ENCODE data around the gene PALMD.

The PALMD gene

DNA sequence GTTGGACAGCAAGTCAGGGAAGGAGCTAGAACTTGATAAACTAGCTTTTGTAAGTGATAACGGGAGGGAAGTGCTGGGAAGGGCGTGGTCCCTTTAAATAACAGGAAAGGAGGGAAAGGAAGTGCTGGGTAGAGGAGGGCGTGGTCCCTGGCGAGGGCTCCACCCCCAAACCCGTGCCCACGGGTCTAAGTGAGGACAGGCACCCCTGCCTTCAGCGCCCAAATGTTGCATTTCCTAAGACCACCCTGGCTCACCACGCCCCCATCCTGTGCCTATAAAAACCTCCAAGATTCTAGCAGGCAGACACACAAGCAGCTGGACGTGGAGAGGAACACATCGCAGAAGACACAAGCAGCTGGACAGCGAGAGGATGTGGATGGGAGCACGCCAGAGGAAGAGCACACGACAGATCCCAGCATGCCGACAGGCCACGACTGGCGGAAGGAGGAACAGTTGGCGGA is 58.5 kb downstream of the PALMD start:
- no peak for DNase-seq

DNA sequence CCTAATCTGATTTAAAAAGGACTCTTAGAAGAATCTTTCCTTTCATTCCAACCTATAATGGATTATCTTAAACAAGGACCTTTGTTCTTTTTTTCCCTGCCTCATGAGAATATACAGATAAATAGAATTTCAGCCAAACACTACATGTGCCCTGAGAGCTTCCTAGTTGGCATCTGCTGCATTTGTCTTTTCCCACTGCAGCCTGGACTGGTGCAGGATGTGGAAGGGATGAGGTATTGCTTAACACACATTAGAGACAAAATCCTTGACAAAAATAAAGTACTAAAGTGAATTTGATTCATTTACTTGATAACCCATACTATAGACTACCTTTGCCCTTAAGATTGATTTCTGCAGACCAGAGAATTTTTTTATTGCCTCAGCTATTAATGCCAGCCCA is 59.5 kb downstream of the PALMD start:
- DNase-seq, result no peak

DNA sequence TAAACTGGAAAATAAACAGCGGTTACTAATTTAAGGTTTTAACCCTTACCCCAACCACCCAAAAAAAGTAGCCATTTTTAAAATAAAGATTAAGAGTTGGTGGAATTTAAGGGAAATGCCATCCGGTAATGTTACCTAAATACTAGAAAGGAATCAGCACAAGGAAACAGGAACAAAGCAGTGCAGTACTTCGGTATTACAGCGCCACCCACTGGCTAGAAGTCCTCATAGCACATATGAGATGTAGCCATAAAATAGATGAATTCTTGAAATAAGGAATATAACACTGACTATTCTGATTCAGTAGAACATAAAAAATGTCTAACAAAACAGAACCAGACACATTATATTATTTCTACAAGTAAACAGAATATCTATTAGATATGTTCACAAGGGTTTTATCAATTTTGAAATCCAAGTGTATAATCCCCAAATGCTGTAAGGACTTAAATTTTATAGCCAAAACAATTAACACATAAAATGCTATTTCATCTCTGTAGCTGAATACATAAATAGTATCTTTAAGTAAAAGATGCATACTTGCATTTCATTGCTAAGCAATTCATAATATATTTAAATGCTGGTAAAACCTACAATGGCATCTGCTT is 61.7 kb downstream of the PALMD start:
- peak; percentile 19 to 64 for DNase-seq

DNA sequence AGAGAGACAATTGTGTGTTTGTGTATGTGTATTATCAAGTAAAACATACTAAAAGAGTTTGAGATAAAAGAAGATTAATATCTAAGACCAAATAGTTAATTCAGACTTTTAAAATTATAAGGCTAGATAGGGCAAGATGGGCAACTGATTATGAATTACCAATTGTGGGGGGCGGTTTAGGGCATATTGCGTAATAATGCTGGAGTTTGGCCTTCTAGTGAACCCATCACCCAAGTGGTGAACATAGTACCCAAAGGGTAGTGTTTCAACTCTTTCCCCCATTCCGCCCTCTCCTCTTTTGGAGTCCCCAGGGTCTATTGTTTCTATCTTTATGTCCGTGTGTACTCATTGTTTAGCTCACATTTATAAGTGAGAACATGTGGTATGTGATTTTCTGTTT is 65.1 kb downstream of the PALMD start:
- DNase-seq, result no peak

DNA sequence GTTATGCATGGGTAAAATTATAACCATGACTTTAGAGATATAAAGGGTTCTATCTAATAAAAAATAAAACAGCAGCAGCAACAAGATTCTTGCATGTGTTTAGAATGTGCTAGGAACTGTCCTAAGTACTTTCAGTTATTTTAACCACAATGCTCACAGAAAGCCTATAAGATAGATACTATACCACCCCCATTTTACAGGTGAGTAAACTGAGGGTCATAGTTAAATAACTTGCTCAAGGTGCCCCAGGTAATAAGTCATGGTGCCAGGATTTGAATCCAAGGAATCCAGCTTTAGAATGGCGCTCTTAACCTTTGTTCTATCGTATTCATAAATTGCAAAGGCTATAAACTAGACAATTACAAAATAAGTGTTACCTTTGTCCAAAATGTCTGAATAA is 67.1 kb downstream of the PALMD start:
- DNase-seq, result no peak

DNA sequence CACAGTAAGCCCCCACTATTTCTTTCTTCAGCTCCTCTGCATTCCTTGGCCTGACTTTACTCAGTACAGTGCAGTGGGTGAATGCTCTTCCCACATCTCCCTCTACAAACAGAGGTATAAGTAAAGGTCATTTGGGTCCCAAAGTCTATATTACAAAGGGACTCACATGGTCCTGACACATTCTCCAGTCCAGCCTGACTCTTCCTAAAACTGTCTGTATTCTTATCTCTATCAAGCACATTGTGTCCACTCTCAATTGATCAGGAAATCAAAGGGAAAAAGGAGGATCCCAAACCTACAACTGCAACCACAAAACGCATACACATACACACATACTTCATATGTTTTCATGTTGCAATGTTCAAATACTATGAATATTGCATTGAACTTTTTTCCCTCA is 71.1 kb downstream of the PALMD start:
- DNase-seq, result no peak

DNA sequence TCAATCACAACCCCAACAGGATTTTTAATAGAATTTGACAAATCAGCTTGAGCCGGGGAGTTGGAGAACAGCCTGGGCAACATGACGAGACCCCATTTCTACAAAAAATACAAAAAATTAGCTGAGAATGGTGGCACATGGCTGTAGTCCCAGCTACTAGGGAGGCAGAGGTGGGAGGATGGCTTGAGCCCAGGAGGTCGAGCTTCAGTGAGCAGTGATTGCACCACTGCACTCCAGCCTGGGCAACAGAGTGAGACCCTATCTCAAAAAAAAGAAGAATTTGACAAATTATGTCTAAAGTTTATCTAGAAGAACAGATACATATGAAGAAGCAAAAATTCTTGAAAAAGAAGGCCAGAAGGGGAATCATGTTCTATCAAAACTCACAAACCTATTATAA is 77.3 kb downstream of the PALMD start:
- no peak for DNase-seq

DNA sequence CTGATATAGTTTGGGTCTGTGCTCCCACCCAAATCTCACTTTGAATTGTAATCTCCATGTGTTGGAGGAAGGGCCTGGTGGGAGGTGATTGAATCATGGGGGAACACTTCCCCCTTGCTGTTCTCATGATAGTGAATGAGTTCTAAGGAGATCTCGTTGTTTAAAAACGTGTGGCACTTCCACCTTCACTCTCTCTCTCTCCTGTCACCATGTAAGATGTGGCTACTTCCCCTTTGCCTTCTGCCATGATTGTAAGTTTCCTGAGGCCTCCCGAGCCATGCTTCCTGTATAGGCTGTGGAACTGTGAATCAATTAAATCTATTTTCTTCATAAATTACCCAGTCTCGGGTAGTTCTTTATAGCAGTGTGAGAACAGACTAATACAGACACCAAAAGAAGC is 80.1 kb downstream of the PALMD start:
- no peak for DNase-seq

DNA sequence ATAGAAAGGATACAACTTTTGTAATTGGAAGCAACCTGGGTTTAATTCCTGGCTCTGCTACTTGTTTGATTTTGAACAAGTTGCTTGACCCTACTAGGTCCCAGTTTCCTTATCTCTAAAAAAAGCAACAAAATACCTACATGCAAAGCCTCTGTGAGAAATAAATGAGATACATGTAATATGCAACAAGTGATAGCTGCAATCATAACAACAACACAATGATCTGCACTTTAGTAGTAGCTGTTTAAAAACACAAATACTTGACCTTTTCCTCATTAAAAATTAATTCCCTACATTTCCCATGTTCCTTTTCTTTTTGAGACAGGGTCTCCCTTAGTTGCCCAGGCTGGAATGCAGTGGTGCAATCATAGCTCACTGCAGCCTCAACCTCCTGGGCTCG is 80.5 kb downstream of the PALMD start:
- no peak for DNase-seq

DNA sequence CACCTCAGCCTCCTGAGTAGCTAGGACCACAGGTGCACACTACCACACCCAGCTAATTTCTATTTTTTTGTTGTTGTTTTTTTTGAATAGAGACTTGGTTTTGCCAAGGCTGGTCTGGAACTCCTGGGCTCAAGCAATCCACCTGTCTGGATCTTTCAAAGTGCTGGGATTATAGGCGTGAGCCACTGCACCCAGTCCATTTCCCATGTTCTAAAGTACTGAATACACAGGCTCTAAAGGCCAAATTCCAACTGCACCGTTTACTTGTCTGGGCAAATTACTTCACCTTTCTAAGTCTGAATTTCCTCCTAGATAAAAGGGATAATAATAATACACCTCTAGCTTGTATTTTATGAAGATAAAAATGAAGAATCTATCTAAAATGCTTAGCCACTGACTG is 80.9 kb downstream of the PALMD start:
- DNase-seq, result no peak

DNA sequence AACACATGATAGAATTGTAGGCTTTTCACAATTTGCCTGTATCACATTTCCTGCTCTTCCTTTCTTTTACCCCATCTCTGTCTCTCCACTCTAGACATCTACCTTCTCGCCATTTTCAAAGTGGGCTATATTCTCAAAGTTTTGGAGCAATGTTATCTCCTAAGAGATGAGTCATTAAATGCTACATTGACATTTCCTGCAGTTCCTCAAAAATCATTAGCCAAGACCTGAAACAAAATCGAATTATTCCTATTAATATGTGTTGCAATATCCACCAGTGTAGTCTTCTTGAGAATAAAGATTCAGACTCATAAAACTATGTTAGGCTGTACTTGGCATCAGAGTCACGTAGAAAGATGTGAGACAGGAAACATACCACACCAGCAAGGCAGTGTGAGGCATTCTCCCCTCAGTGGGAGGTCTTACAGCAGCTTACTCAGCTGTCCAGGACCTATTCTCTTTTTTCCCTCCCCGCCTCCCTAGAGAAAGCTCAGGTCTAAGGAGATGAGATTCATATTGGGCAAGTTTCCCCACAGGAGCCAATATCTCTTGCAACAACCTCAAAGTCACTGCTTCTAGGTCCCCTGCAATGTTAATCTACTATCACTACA is 81.8 kb downstream of the PALMD start:
- no peak for DNase-seq

DNA sequence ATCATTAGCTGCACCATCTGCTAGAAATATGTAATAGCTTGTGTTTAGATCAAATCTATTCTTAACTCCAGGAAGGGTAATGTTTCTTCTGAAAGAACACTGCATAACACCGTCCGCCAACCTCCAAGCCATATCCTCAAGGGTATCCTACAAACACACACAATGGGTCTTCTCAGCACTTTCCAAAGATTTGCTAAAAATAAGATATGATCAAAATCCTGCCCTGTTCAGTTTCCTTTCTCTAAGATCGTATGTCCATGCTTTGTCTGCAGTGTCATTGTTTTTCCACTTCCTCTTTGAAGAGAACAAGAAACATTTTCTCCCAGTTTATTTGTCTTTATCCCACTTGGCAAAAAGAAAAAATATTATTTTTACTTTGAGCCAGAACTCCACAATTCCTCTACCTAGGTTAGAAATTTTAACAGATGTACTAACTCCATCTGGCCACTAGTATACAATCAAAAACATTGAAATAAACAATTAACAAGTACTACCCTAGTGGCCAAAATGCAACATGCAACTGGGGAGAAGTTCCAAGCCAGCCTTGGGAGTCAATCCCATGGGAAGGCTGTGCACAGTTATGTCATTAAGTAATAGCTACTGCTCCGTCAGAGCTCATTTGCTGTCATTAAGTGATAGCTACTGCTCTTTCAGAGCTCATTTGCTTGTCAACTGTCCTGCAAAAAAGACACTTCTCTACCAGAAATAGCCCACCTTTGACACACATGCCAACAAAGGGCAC is 82.8 kb downstream of the PALMD start:
- DNase-seq, result no peak

DNA sequence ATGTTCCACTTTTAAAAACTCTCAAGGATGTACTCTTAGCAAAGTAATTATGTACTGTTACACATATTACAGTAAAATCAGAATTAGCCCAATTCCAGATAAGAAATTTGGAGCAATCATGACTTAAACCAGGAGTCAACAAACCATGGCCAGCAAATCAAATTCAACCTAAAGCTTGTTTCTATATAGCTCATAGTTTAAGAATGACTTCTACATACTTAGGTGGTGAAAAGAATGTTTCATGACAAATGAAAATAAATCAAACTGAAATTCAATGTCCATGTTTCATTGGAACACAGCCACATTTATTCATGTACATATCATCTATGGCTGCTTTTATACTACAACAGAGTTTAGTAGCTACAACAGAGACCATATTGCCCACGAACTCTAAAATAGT is 85.5 kb downstream of the PALMD start:
- DNase-seq, result no peak

DNA sequence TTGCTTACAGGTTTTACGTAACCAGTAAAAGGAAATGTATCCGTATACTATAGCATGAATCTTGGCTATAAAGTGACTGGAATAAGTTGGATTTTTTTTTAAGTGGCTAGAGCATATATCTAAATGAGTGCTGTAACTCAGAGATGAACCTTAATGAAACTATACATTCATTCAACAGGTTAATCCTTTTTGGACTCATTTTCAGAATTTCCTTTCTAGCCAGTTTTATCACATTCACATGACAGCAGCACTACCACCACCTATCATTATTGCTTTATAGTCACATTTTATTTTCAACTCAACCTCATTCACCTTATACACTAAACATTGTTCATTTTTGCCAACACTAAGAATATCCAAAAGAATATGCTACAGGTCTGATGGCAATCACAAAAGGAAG is 89.9 kb downstream of the PALMD start:
- no peak for DNase-seq

DNA sequence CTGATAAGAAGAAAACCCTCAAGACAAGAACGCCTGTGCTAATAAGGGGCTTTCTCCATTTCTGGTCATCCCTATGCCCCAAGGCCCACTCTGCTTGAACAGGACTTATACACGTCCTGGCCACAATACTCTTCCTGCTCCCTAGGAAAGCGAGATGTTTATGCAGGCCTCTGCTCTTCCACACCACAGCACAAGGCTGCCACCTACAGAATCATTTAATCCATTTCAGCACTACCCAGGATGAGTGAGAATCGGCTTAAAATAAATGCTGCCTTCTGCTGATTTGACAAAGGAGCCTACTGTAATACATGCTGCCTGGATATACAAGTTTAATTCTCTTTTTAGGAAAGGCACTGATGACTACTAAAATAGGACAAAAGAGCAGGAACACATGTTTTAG is 91.1 kb downstream of the PALMD start:
- DNase-seq, result peak in 1 of 2 experiments; percentile 2

DNA sequence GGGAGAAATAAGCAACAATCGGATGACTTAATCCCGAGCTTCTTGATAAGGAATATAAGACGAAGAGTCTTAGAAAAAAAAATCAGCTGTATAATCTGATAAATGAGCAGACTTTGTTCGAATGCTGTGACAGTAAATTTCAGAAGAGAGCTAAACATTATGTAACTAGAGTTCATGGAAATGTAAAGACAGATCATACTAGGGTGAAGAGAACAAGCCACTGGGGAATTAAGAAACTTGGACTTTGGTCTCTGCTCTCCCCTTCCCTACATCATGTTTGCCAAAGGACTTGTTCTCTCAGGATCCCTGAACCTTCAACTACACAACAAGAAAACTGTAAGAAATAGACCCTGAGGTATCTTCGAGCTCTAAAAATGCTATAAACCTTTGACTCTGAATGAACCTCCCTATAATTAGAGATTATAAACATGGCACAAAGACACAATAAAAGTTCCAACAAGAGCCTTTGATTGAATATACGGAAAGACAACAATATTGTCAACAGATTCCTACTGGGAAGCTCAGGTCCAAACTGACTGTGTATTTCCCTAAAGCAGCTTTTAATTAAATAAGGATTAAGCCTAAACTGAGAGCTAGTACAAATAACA is 93.0 kb downstream of the PALMD start:
- no peak for DNase-seq

DNA sequence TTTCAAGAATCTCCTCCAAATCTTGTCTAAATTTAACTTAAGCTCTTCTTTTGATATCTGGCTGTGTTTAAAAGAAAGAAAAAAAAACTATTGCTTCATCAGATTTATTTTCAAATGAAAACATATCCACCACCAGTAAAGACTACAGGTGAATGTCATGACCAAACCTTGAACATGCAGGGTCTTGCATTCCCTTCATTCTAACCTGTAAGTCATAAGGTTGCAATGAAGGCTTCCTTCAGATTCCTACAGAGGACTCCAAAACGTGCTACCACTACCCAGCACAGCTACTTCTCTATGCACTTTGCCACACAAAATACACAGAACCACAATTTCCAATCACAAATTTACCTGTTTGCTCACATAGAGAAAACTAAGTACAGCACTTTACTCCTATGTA is 94.2 kb downstream of the PALMD start:
- no peak for DNase-seq

All from NCI-H1930 (cell line).